ENCODE data around the gene NTM. TPM values are rescaled to one million over a fixed set of nuclear protein-coding genes. Genes with fewer than 3 reads are reported as not detected.

Gene NTM
- total RNA-seq, 1 donor from 2014 or later: not detected

- ATAC-seq (ENCODE audit: low read depth): no peak
- DNase-seq: no peak
- no peaks in the 10 kb centered on the region for H3K36me3 Mint-ChIP-seq (ENCODE audit: low read depth)
- ChIA-PET POLR2A (no interaction called here), CTCF (no interaction called here)
- no peak overlapping the region for H3K4me3 Mint-ChIP-seq
- no peaks in the 10 kb centered on the region for H3K9me3 Mint-ChIP-seq
- no peak overlapping the region for H3K27ac Mint-ChIP-seq
- peaks cover 2% of the 10 kb centered on the region for H3K27me3 Mint-ChIP-seq
- TF ChIP-seq, protein P1, sequence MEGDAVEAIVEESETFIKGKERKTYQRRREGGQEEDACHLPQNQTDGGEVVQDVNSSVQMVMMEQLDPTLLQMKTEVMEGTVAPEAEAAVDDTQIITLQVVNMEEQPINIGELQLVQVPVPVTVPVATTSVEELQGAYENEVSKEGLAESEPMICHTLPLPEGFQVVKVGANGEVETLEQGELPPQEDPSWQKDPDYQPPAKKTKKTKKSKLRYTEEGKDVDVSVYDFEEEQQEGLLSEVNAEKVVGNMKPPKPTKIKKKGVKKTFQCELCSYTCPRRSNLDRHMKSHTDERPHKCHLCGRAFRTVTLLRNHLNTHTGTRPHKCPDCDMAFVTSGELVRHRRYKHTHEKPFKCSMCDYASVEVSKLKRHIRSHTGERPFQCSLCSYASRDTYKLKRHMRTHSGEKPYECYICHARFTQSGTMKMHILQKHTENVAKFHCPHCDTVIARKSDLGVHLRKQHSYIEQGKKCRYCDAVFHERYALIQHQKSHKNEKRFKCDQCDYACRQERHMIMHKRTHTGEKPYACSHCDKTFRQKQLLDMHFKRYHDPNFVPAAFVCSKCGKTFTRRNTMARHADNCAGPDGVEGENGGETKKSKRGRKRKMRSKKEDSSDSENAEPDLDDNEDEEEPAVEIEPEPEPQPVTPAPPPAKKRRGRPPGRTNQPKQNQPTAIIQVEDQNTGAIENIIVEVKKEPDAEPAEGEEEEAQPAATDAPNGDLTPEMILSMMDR (IDR thresholded peaks at IDR 0.05): no peak
- H3K4me1 Mint-ChIP-seq: no peaks in the 10 kb centered on the region
- intact Hi-C loops (cut with micrococcal nuclease): no loop called here
These were observed 105.9 kb downstream of the NTM start for GRCh38 chr11:131476266-131476665.

GRCh38 chr11:131478341-131478740 lies 107.9 kb downstream of the NTM start:
- Mint-ChIP-seq H3K4me3 (no peak overlapping the region), H3K27me3 (peaks cover 2% of the 10 kb centered on the region), H3K36me3 (ENCODE audit: low read depth) (no peaks in the 10 kb centered on the region), H3K27ac (no peak overlapping the region), H3K9me3 (no peaks in the 10 kb centered on the region), H3K4me1 (no peaks in the 10 kb centered on the region)
- POLR2A ChIA-PET: no interaction called here
- TF ChIP-seq, protein P1 (IDR thresholded peaks at IDR 0.05): no peak
- no peak for ATAC-seq (ENCODE audit: low read depth)
- CTCF ChIA-PET: no interaction called here
- no peak for DNase-seq
- intact Hi-C loops (cut with micrococcal nuclease): no loop called here

- ChIA-PET CTCF (no interaction called here), POLR2A (no interaction called here)
- Mint-ChIP-seq H3K27ac (no peak overlapping the region), H3K27me3 (no peaks in the 10 kb centered on the region), H3K4me3 (no peak overlapping the region), H3K4me1 (no peaks in the 10 kb centered on the region), H3K9me3 (no peaks in the 10 kb centered on the region), H3K36me3 (ENCODE audit: low read depth) (no peaks in the 10 kb centered on the region)
- TF ChIP-seq, protein P1 (IDR thresholded peaks at IDR 0.05): no peak
- intact Hi-C loops (cut with micrococcal nuclease): no loop called here
- DNase-seq (no peak), ATAC-seq (ENCODE audit: low read depth) (no peak)
These were observed 110.9 kb downstream of the NTM start for GRCh38 chr11:131481303-131481702.

GRCh38 chr11:131481971-131482370 lies 111.6 kb downstream of the NTM start:
- DNase-seq: no peak
- H3K9me3 Mint-ChIP-seq: no peaks in the 10 kb centered on the region
- H3K27ac Mint-ChIP-seq: no peak overlapping the region

DNA sequence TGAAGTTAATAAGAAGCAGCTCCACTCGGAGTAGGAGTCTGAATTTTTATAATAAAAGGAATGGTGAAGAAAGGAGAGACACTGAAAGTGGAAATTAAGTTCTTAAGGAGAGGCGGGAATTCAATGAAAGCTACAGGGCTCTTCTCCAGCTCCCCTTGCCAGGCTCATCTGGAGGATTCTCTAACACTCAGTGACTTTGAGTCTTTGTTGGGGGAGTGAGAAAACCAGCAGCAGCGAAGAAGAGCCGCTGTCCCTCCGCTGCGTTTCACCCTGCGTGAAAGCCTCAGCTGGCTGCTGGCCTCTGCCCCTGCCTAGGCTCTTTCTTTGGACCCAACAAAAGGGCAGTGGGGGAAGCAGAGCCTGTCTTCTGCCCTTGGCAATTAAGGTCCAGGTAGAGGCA lies 113.0 kb downstream of the NTM start:
- Mint-ChIP-seq H3K27me3 (no peaks in the 10 kb centered on the region), H3K9me3 (no peaks in the 10 kb centered on the region), H3K4me1 (no peaks in the 10 kb centered on the region), H3K36me3 (ENCODE audit: low read depth) (no peaks in the 10 kb centered on the region), H3K4me3 (no peak overlapping the region), H3K27ac (no peak overlapping the region)
- no peak for DNase-seq
- TF ChIP-seq, protein P1 (IDR thresholded peaks at IDR 0.05): no peak
- CTCF ChIA-PET: no interaction called here
- no peak for ATAC-seq (ENCODE audit: low read depth)
- POLR2A ChIA-PET: no interaction called here
- intact Hi-C loops (cut with micrococcal nuclease): no loop called here

More at GRCh38 chr11:131481971-131482370, 111.6 kb downstream of the NTM start:
- H3K4me1 Mint-ChIP-seq: no peaks in the 10 kb centered on the region
- no peaks in the 10 kb centered on the region for H3K27me3 Mint-ChIP-seq
- TF ChIP-seq, protein P1 (IDR thresholded peaks at IDR 0.05): no peak
- intact Hi-C loops (cut with micrococcal nuclease): no loop called here
- H3K36me3 Mint-ChIP-seq (ENCODE audit: low read depth): no peaks in the 10 kb centered on the region
- CTCF ChIA-PET: no interaction called here
- POLR2A ChIA-PET: no interaction called here
- no peak for ATAC-seq (ENCODE audit: low read depth)
- no peak overlapping the region for H3K4me3 Mint-ChIP-seq
